ENCODE measurements around the gene CUL5. TPM values are rescaled to one million over a fixed set of nuclear protein-coding genes. Genes with fewer than 3 reads are reported as not detected.

CUL5 gene
- total RNA-seq, 3 donors from 2014 or later: 26.2 to 43.7 (median 33.3) TPM

DNA sequence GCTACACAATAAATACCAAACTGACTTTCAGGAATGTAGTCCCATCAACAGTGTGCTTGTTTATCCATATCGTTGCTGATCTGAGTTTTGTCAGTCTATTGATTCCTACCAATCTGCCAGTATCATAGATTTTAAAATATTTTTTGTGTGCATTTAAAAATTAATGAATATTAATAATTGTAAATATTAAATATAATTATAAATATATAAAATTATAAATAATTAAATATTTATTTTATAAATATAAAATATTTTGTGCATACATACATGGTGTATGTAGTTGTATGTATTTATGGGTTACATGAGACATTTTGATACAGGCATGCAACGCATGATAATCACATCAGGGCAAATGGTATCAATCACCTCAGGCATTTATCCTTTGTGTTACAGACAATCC lies 53.6 kb downstream of the CUL5 start:
- Histone ChIP-seq H3K9me3 (no peaks in the 10 kb centered on the region), H3K4me3 (no peak overlapping the region), H3K4me1 (ENCODE audit: low read depth) (no peaks in the 10 kb centered on the region), H3K36me3 (ENCODE audit: low read depth) (no peaks in the 10 kb centered on the region)
- no peak for ATAC-seq
- intact Hi-C loops (cut with DNase I, micrococcal nuclease): no loop called here
- DNase-seq: no peak
- TF ChIP-seq, protein P1, sequence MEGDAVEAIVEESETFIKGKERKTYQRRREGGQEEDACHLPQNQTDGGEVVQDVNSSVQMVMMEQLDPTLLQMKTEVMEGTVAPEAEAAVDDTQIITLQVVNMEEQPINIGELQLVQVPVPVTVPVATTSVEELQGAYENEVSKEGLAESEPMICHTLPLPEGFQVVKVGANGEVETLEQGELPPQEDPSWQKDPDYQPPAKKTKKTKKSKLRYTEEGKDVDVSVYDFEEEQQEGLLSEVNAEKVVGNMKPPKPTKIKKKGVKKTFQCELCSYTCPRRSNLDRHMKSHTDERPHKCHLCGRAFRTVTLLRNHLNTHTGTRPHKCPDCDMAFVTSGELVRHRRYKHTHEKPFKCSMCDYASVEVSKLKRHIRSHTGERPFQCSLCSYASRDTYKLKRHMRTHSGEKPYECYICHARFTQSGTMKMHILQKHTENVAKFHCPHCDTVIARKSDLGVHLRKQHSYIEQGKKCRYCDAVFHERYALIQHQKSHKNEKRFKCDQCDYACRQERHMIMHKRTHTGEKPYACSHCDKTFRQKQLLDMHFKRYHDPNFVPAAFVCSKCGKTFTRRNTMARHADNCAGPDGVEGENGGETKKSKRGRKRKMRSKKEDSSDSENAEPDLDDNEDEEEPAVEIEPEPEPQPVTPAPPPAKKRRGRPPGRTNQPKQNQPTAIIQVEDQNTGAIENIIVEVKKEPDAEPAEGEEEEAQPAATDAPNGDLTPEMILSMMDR (IDR thresholded peaks at IDR 0.05): no peak

DNA sequence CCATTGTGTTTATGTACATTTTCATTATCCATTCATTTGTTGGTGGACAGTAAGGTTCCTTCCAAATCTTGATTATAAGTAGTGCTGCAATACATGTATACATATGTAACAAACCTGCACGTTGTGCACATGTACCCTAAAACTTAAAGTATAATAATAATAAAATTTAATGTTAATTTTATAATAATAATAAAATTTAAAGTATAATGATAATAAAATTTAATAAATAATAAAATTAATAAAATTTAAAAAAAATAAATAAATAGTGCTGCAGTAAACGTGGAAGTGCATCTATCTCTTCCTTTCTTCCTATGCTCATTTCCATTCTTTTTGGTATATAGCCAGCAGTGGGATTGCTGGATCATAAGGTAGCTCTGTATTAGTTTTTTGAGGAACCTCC lies 54.7 kb downstream of the CUL5 start:
- DNase-seq (no peak), ATAC-seq (no peak)
- no peak overlapping the region for H3K4me3 ChIP-seq
- H3K9me3 ChIP-seq: no peaks in the 10 kb centered on the region
- no peaks in the 10 kb centered on the region for H3K4me1 ChIP-seq (ENCODE audit: low read depth)
- no peaks in the 10 kb centered on the region for H3K36me3 ChIP-seq (ENCODE audit: low read depth)
- intact Hi-C loops (cut with DNase I, micrococcal nuclease): no loop called here
- TF ChIP-seq, protein P1 (IDR thresholded peaks at IDR 0.05): no peak

DNA sequence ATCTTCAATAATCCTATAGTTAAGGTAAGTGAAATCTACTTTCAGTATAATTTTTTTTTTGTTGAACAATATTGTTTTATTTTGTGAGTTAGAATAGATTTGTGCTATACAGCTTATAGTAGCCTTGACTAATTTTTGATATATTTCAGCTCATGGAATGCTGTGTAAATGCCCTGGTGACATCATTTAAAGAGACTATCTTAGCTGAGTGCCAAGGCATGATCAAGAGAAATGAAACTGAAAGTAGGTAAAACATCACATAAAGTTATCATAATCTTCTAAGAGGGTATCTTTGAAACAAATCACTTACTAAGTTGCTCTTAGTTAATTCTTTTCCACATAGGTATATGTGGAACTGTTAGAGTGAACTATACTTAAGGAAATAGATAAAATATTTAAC lies 61.2 kb downstream of the CUL5 start:
- Histone ChIP-seq H3K9me3 (no peaks in the 10 kb centered on the region), H3K36me3 (ENCODE audit: low read depth) (no peaks in the 10 kb centered on the region), H3K4me1 (ENCODE audit: low read depth) (no peaks in the 10 kb centered on the region), H3K4me3 (no peak overlapping the region)
- TF ChIP-seq, protein P1 (IDR thresholded peaks at IDR 0.05): no peak
- intact Hi-C loops (cut with DNase I, micrococcal nuclease): no loop called here
- ATAC-seq: peak; percentile 24
- DNase-seq: no peak

DNA sequence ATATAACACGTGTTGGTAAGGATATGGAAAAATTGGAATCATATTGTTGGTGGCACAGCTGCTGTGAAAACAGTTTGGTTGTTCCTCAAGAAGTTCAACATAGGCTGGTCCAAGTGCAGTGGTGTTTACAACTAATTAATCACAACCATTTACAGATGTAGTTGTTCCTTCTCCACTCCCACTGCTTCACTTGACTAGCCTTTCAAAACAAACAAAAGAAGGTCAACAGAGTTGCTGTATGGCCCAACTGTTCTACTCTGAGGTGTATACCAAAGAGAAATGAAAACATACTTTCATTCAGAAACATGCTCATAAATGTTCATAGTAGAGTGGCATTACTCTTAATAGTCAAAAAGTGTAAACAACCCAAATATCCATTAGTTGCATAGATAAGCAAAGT lies 76.1 kb downstream of the CUL5 start:
- intact Hi-C loops (cut with DNase I, micrococcal nuclease): no loop called here
- Histone ChIP-seq H3K4me1 (ENCODE audit: low read depth) (no peaks in the 10 kb centered on the region), H3K9me3 (no peaks in the 10 kb centered on the region), H3K36me3 (ENCODE audit: low read depth) (no peaks in the 10 kb centered on the region), H3K4me3 (no peak overlapping the region)
- TF ChIP-seq, protein P1 (IDR thresholded peaks at IDR 0.05): no peak
- DNase-seq (no peak), ATAC-seq (no peak)

DNA sequence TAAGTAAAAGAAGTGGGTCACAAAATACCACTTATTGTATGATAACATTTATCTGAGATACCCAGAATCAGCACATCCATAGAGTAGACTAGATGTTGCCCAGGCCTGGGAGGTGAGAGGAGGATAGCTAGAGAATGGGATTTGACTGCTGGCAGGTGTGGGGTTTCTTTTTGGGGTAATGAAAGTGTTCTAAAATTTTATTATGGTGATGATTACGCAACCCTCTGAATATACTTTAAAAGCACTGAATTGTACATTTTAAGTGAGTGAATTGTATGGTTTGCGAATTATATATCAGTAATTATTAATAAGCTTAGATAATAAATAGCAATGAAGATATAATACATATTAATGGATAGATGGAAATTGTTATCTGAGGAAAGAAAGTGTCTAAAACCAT lies 77.0 kb downstream of the CUL5 start:
- ATAC-seq (no peak), DNase-seq (no peak)
- Histone ChIP-seq H3K9me3 (no peaks in the 10 kb centered on the region), H3K36me3 (ENCODE audit: low read depth) (no peaks in the 10 kb centered on the region), H3K4me3 (no peak overlapping the region), H3K4me1 (ENCODE audit: low read depth) (no peaks in the 10 kb centered on the region)
- TF ChIP-seq, protein P1 (IDR thresholded peaks at IDR 0.05): no peak
- intact Hi-C loops (cut with DNase I, micrococcal nuclease): no loop called here

DNA sequence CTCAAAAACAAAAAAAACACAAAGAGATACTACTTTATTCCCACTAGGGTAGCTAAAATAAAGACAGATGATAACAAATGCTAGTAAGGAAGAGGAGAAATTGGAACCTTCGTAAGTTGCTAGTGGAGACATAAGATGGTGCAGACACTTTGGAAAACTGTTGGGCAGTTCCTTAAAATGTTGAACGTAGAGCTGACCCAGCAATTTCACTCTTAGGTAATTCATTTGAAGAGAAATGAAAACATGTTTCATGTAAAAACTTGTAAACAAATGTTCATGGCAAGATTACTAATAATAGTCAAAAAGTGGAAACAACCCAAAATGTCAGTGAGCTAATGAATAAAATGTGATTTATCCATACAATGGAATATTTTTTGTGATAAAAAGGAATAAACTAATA lies 83.4 kb downstream of the CUL5 start:
- ATAC-seq (no peak), DNase-seq (no peak)
- H3K36me3 ChIP-seq (ENCODE audit: low read depth): no peaks in the 10 kb centered on the region
- intact Hi-C loops (cut with DNase I, micrococcal nuclease): no loop called here
- no peak overlapping the region for H3K4me3 ChIP-seq
- TF ChIP-seq, protein P1 (IDR thresholded peaks at IDR 0.05): no peak
- no peaks in the 10 kb centered on the region for H3K4me1 ChIP-seq (ENCODE audit: low read depth)
- no peaks in the 10 kb centered on the region for H3K9me3 ChIP-seq

All from mucosa of descending colon (tissue), 3 donors.